ENCODE data around the gene FOXK2. TPM values are rescaled to one million over a fixed set of nuclear protein-coding genes. Genes with fewer than 3 reads are reported as not detected.
A peak's percentile ranks its signal among the peaks of the same experiment; 100 is the strongest.

Gene FOXK2
- total RNA-seq, 1 experiment from 2014 or later: 118 TPM

GRCh38 chr17:82564241-82564640 is 44.7 kb downstream of the FOXK2 start:
- Histone ChIP-seq H3K4me3 (ENCODE audit: low read depth, low read length) (no peak overlapping the region), H3K4me1 (peaks cover 62% of the 10 kb centered on the region), H3K9me3 (no peaks in the 10 kb centered on the region), H3K36me3 (ENCODE audit: control insufficient read depth, insufficient read depth, low read length) (peaks cover 3% of the 10 kb centered on the region; the same call in 1 of the 2 replicates), H3K27me3 (replicated peaks; ENCODE audit: control insufficient read depth, insufficient read depth, low read length) (no peaks in the 10 kb centered on the region)
- peaks cover 61% of the 10 kb centered on the region for H3K4me1 Mint-ChIP-seq (ENCODE audit: low read depth, unreplicated experiment)
- no TSS peak for BruUV-seq (replicated peaks)
- no peak overlapping the region for H3K4me3 Mint-ChIP-seq (ENCODE audit: unreplicated experiment)
- DNase-seq: no peak
- H3K27ac Mint-ChIP-seq (ENCODE audit: unreplicated experiment): no peak overlapping the region
- intact Hi-C loops (cut with micrococcal nuclease; ENCODE audit: unreplicated experiment): no loop called here
- H3K9me3 Mint-ChIP-seq (ENCODE audit: unreplicated experiment): no peaks in the 10 kb centered on the region
- no peaks in the 10 kb centered on the region for H3K27me3 Mint-ChIP-seq (ENCODE audit: insufficient read depth, unreplicated experiment)
- CTCF ChIA-PET: interaction anchor here (0.6 to 0.7 kb wide), 2 partner anchors 9 to 11 kb away, joined by 3 to 4 read pairs; no protein-coding TSS in a partner anchor
- POLR2A ChIA-PET: interaction anchor here (0.6 kb wide), 1 partner anchor 50 kb away, joined by 3 read pairs; no protein-coding TSS in a partner anchor
- TF ChIP-seq CTCF (IDR thresholded peaks at IDR 0.05; ENCODE audit: insufficient read depth in 1 of 2, low read depth in 1 of 2, low read length in 1 of 2, severe bottlenecking in 1 of 2, unreplicated experiment in 1 of 2): no peak
- peaks cover 79% of the 10 kb centered on the region for H3K36me3 Mint-ChIP-seq (ENCODE audit: insufficient read depth, unreplicated experiment)

- intact Hi-C loops (cut with micrococcal nuclease; ENCODE audit: unreplicated experiment): no loop called here
- TF ChIP-seq CTCF (IDR thresholded peaks at IDR 0.05; ENCODE audit: insufficient read depth in 1 of 2, low read depth in 1 of 2, low read length in 1 of 2, severe bottlenecking in 1 of 2, unreplicated experiment in 1 of 2): no peak
- Histone ChIP-seq H3K27me3 (replicated peaks; ENCODE audit: control insufficient read depth, insufficient read depth, low read length) (no peaks in the 10 kb centered on the region), H3K4me3 (ENCODE audit: low read depth, low read length) (no peak overlapping the region), H3K36me3 (ENCODE audit: control insufficient read depth, insufficient read depth, low read length) (peaks cover 5% of the 10 kb centered on the region; the same call in 1 of the 2 replicates), H3K4me1 (peaks cover 62% of the 10 kb centered on the region), H3K9me3 (no peaks in the 10 kb centered on the region)
- Mint-ChIP-seq H3K9me3 (ENCODE audit: unreplicated experiment) (no peaks in the 10 kb centered on the region), H3K4me1 (ENCODE audit: low read depth, unreplicated experiment) (peaks cover 62% of the 10 kb centered on the region), H3K4me3 (ENCODE audit: unreplicated experiment) (no peak overlapping the region), H3K27me3 (ENCODE audit: insufficient read depth, unreplicated experiment) (no peaks in the 10 kb centered on the region), H3K36me3 (ENCODE audit: insufficient read depth, unreplicated experiment) (peaks cover 84% of the 10 kb centered on the region), H3K27ac (ENCODE audit: unreplicated experiment) (peak overlapping the region; percentile 98)
- BruUV-seq (replicated peaks): no TSS peak
- no peak for DNase-seq
- ChIA-PET CTCF (interaction anchor here (0.7 kb wide), 1 partner anchor 38 kb away, joined by 3 read pairs; no protein-coding TSS in a partner anchor), POLR2A (no interaction called here)
Measured at GRCh38 chr17:82565551-82565950, 46.0 kb downstream of the FOXK2 start.

- no peak for TF ChIP-seq CTCF (IDR thresholded peaks at IDR 0.05; ENCODE audit: insufficient read depth in 1 of 2, low read depth in 1 of 2, low read length in 1 of 2, severe bottlenecking in 1 of 2, unreplicated experiment in 1 of 2)
- Mint-ChIP-seq H3K4me3 (ENCODE audit: unreplicated experiment) (peak overlapping the region; percentile 27), H3K36me3 (ENCODE audit: insufficient read depth, unreplicated experiment) (peaks cover 85% of the 10 kb centered on the region), H3K9me3 (ENCODE audit: unreplicated experiment) (no peaks in the 10 kb centered on the region), H3K27ac (ENCODE audit: unreplicated experiment) (peak overlapping the region; percentile 98), H3K4me1 (ENCODE audit: low read depth, unreplicated experiment) (peaks cover 54% of the 10 kb centered on the region), H3K27me3 (ENCODE audit: insufficient read depth, unreplicated experiment) (no peaks in the 10 kb centered on the region)
- H3K9me3 ChIP-seq: no peaks in the 10 kb centered on the region
- BruUV-seq (replicated peaks): no TSS peak
- ChIA-PET CTCF (interaction anchor here (0.7 kb wide), 1 partner anchor 37 kb away, joined by 3 read pairs; no protein-coding TSS in a partner anchor), POLR2A (no interaction called here)
- peaks cover 54% of the 10 kb centered on the region for H3K4me1 ChIP-seq
- no peaks in the 10 kb centered on the region for H3K27me3 ChIP-seq (replicated peaks; ENCODE audit: control insufficient read depth, insufficient read depth, low read length)
- no peak overlapping the region for H3K4me3 ChIP-seq (ENCODE audit: low read depth, low read length)
- peaks cover 7% of the 10 kb centered on the region for H3K36me3 ChIP-seq (ENCODE audit: control insufficient read depth, insufficient read depth, low read length)
- no peak for DNase-seq
- intact Hi-C loops (cut with micrococcal nuclease; ENCODE audit: unreplicated experiment): no loop called here
Measured at GRCh38 chr17:82566129-82566960, 46.8 kb downstream of the FOXK2 start.
